GM23248 (cell line): ENCODE data around the gene HECTD4.

Experiments used
- EZH2 ChIP-seq: fragments of 200-600 bp; sonication (generic); IDR thresholded peaks from 2 replicates; pipeline ENCODE4 v1.6.1; 2018; ENCODE audit warnings: antibody characterized with exemption, mild to moderate bottlenecking; ENCODE audit not compliant: insufficient read depth, poor library complexity, severe bottlenecking
- EZH2phosphoT487 ChIP-seq: fragments of 200-600 bp; sonication (generic); IDR thresholded peaks from 2 replicates; pipeline ENCODE4 v1.6.1; 2018; ENCODE audit warnings: antibody characterized with exemption, moderate library complexity, mild to moderate bottlenecking, low read depth; ENCODE audit not compliant: insufficient read depth

- TF ChIP-seq EZH2 (no peak), EZH2phosphoT487 (no peak)
These were observed 189.8 kb downstream of the HECTD4 start for GRCh38 chr12:112192475-112192874.
